PC-3 (cell line): ENCODE measurements around the gene GANC. TPM values are rescaled to one million over a fixed set of nuclear protein-coding genes. Genes with fewer than 3 reads are reported as not detected.
A peak's percentile ranks its signal among the peaks of the same experiment; 100 is the strongest.

ENCODE experiments used
- ATAC-seq: fragments of 200-7000 bp; cut with Tn5 transposase; 2 replicates; pipeline ENCODE4 v1.9.1; 2020; ENCODE audit warnings: mild to moderate bottlenecking, moderate library complexity
- BruUV-seq: library from RNA; stranded (reverse); fragments of 400-500 nt; replicated peaks from 2 replicates; lab custom pipeline; 2021; lab: Mats Ljungman, UMichigan
- CTCF ChIA-PET: fragments of 300-600 bp; sonication (Branson Sonifier 250); formaldehyde crosslinking; loops from one replicate; lab custom pipeline; 2022; ENCODE audit warnings: antibody characterized with exemption; lab: Charles Lee
- POLR2A ChIA-PET: fragments of 300-600 bp; sonication (Branson Sonifier 250); formaldehyde crosslinking; loops from one replicate; lab custom pipeline; 2022; ENCODE audit warnings: antibody characterized with exemption; ENCODE audit not compliant: unreplicated experiment; lab: Charles Lee
- DNase-seq: peaks from one replicate; pipeline ENCODE4 v3.0.0-alpha.2; 2015
- H2AFZ ChIP-seq: fragments of 300-600 bp; sonication (generic); 2 replicates; pipeline ENCODE4 v1.6.0; 2016; ENCODE audit warnings: antibody characterized with exemption, low read length
- H3F3A ChIP-seq: fragments of 300-600 bp; sonication (generic); one replicate; pipeline ENCODE4 v1.6.0; 2017; ENCODE audit warnings: antibody characterized with exemption, low read length, control low read depth, mild to moderate bottlenecking; ENCODE audit not compliant: unreplicated experiment
- H3K27ac ChIP-seq: fragments of 300-600 bp; sonication (generic); 2 replicates; pipeline ENCODE4 v1.5.1; 2016; ENCODE audit warnings: mild to moderate bottlenecking, low read length
- H3K27me3 ChIP-seq: fragments of 300-600 bp; sonication (generic); 2 replicates; pipeline ENCODE4 v1.6.1; 2016; ENCODE audit warnings: low read length, mixed read lengths
- H3K36me3 ChIP-seq: fragments of 300-600 bp; sonication (generic); 2 replicates; pipeline ENCODE4 v1.6.1; 2016; ENCODE audit warnings: low read depth, mixed run types, low read length, mixed read lengths
- H3K4me1 ChIP-seq: fragments of 300-600 bp; sonication (generic); 2 replicates; pipeline ENCODE4 v1.5.1; 2016; ENCODE audit warnings: low read length; ENCODE audit not compliant: insufficient read depth
- H3K4me2 ChIP-seq: fragments of 300-600 bp; sonication (generic); 2 replicates; pipeline ENCODE4 v1.6.0; 2016; ENCODE audit warnings: low read length
- H3K4me3 ChIP-seq: fragments of 300-600 bp; sonication (generic); 2 replicates; pipeline ENCODE4 v1.5.1; 2016; ENCODE audit warnings: mild to moderate bottlenecking, low read length, mixed read lengths
- H3K79me2 ChIP-seq: fragments of 300-600 bp; sonication (generic); 2 replicates; pipeline ENCODE4 v1.6.1; 2017; ENCODE audit warnings: low read length, mixed read lengths
- H3K9ac ChIP-seq: fragments of 300-600 bp; sonication (generic); 2 replicates; pipeline ENCODE4 v1.6.0; 2016; ENCODE audit warnings: mild to moderate bottlenecking, low read length
- H3K9me2 ChIP-seq: fragments of 300-600 bp; sonication (generic); replicated peaks from 2 replicates; pipeline ENCODE4 v1.6.1; 2016; ENCODE audit warnings: mixed run types, low read length, mixed read lengths
- H3K9me3 ChIP-seq: fragments of 300-600 bp; sonication (generic); 2 replicates; pipeline ENCODE4 v1.6.1; 2016; ENCODE audit warnings: low read length, mixed read lengths
- H4K20me1 ChIP-seq: fragments of 300-600 bp; sonication (generic); 2 replicates; pipeline ENCODE4 v1.6.1; 2016; ENCODE audit warnings: low read length, mixed read lengths
- CTCF ChIP-seq: fragments of 300-600 bp; sonication (generic); conservative IDR thresholded peaks from 2 replicates; pipeline ENCODE4 v1.5.1; 2017; ENCODE audit warnings: antibody characterized with exemption, low read depth, mild to moderate bottlenecking, low read length
- EZH2 ChIP-seq: fragments of 300-600 bp; sonication (generic); IDR thresholded peaks from one replicate; pipeline ENCODE4 v1.6.1; 2017; ENCODE audit warnings: antibody characterized with exemption, mild to moderate bottlenecking, low read length; ENCODE audit not compliant: unreplicated experiment
- EZH2phosphoT487 ChIP-seq: fragments of 300-600 bp; sonication (generic); IDR thresholded peaks from 2 replicates; pipeline ENCODE4 v1.6.1; 2018; ENCODE audit warnings: mild to moderate bottlenecking, antibody characterized with exemption, low read length, borderline replicate concordance
- intact Hi-C: fragments of 100-400 bp; cut with micrococcal nuclease; formaldehyde crosslinking; loops from 2 replicates; pipeline ENCODE4 v1.9.0; 2023
- total RNA-seq: library from RNA; depleted of rRNA; stranded (reverse); fragments of >200 nt; gene quantifications from 2 replicates; pipeline ENCODE4 v1.2.3, GENCODE V29; 2014

Gene GANC
- total RNA-seq, 1 experiment from 2014 or later: 12.4 TPM

GRCh38 chr15:42267286-42267685, 5.7 kb upstream of the GANC start:
- H3F3A ChIP-seq: no peaks in the 10 kb centered on the region
- H3K27ac ChIP-seq: no peak overlapping the region
- ATAC-seq: no peak
- no peak overlapping the region for H3K4me2 ChIP-seq
- H3K9me2 ChIP-seq: no peaks in the 10 kb centered on the region
- H3K79me2 ChIP-seq: peaks cover 54% of the 10 kb centered on the region
- H3K9ac ChIP-seq: no peak overlapping the region
- H3K4me1 ChIP-seq: peaks cover 20% of the 10 kb centered on the region
- peaks cover 55% of the 10 kb centered on the region for H3K36me3 ChIP-seq
- H4K20me1 ChIP-seq: peaks cover 29% of the 10 kb centered on the region
- ChIA-PET CTCF (no interaction called here), POLR2A (no interaction called here)
- no peak overlapping the region for H2AFZ ChIP-seq
- no TSS peak for BruUV-seq
- TF ChIP-seq EZH2phosphoT487 (no peak), EZH2 (no peak), CTCF (no peak)
- intact Hi-C loops: no loop called here
- H3K4me3 ChIP-seq: no peak overlapping the region
- no peak for DNase-seq
- no peaks in the 10 kb centered on the region for H3K27me3 ChIP-seq
- no peaks in the 10 kb centered on the region for H3K9me3 ChIP-seq

- intact Hi-C loops: loop anchor here (2.0 to 5.0 kb wide), 3 partner anchors 52 to 117 kb away; no protein-coding TSS in a partner anchor
- H3K27ac ChIP-seq: peak overlapping the region; percentile 94
- no peak overlapping the region for H2AFZ ChIP-seq
- peak overlapping the region; percentile 61 for H3K9ac ChIP-seq
- peak overlapping the region; percentile 77 for H3K4me3 ChIP-seq
- H3K9me2 ChIP-seq: no peaks in the 10 kb centered on the region
- POLR2A ChIA-PET: interaction anchor here (0.8 kb wide), 1 partner anchor 43 kb away, joined by 4 read pairs; no protein-coding TSS in a partner anchor
- CTCF ChIA-PET: interaction anchor here (0.6 kb wide), 1 partner anchor 43 kb away, joined by 4 read pairs; no protein-coding TSS in a partner anchor
- DNase-seq (peak; percentile 65), ATAC-seq (peak; percentile 15)
- H3F3A ChIP-seq: no peaks in the 10 kb centered on the region
- peaks cover 29% of the 10 kb centered on the region for H3K36me3 ChIP-seq
- no peaks in the 10 kb centered on the region for H3K9me3 ChIP-seq
- H3K4me1 ChIP-seq: peaks cover 32% of the 10 kb centered on the region
- peak overlapping the region; percentile 96 for H3K4me2 ChIP-seq
- H4K20me1 ChIP-seq: peaks cover 34% of the 10 kb centered on the region
- no peaks in the 10 kb centered on the region for H3K27me3 ChIP-seq
- TF ChIP-seq EZH2phosphoT487 (no peak), EZH2 (no peak), CTCF (no peak)
- peaks cover 70% of the 10 kb centered on the region for H3K79me2 ChIP-seq
- BruUV-seq: no TSS peak
Measured at GRCh38 chr15:42270551-42270950, 2.5 kb upstream of the GANC start.

- Histone ChIP-seq H3K9ac (peak overlapping the region; percentile 61), H3K4me3 (peak overlapping the region; percentile 77), H3K79me2 (peaks cover 75% of the 10 kb centered on the region), H4K20me1 (peaks cover 34% of the 10 kb centered on the region), H3K4me2 (peak overlapping the region; percentile 96), H3K36me3 (peaks cover 25% of the 10 kb centered on the region), H3K27me3 (no peaks in the 10 kb centered on the region), H3F3A (no peaks in the 10 kb centered on the region), H3K4me1 (peaks cover 37% of the 10 kb centered on the region), H2AFZ (no peak overlapping the region), H3K9me3 (no peaks in the 10 kb centered on the region), H3K9me2 (no peaks in the 10 kb centered on the region), H3K27ac (peak overlapping the region; percentile 94)
- peak; percentile 64 for DNase-seq
- ChIA-PET CTCF (interaction anchor here (0.6 kb wide), 1 partner anchor 43 kb away, joined by 4 read pairs; no protein-coding TSS in a partner anchor), POLR2A (interaction anchor here (0.8 kb wide), 1 partner anchor 43 kb away, joined by 4 read pairs; no protein-coding TSS in a partner anchor)
- intact Hi-C loops: loop anchor here (1.0 to 5.0 kb wide), 4 partner anchors 26 to 116 kb away; no protein-coding TSS in a partner anchor
- peak; percentile 23 for ATAC-seq
- TF ChIP-seq EZH2 (no peak), EZH2phosphoT487 (no peak), CTCF (no peak)
- BruUV-seq: TSS peak; percentile 9
Measured at GRCh38 chr15:42270996-42271395, 2.0 kb upstream of the GANC start.
